HuH-7 (cell line): Measurements from ENCODE around the gene RTN4RL1.
A peak's percentile ranks its signal among the peaks of the same experiment; 100 is the strongest.
"Not testable (repeated sequence)": the region's sequence is repeated elsewhere in the genome, so short reads cannot be mapped to it uniquely, and the experiment has no call there.

Experiments used
- DNase-seq: peaks from one replicate; pipeline ENCODE4 v3.0.0; 2011; ENCODE audit warnings: low spot score

RTN4RL1 gene

GRCh38 chr17:2003525-2003924 is 21.6 kb downstream of the RTN4RL1 start:
- no peak for DNase-seq

GRCh38 chr17:2002767-2003329 is 22.3 kb downstream of the RTN4RL1 start:
- no peak for DNase-seq

- peak; percentile 48 for DNase-seq
Observed at GRCh38 chr17:1999557-2000251, 25.4 kb downstream of the RTN4RL1 start.

- peak; percentile 90 for DNase-seq
Observed at GRCh38 chr17:1997927-1998742, 27.0 kb downstream of the RTN4RL1 start.

- peak; percentile 50 for DNase-seq
Observed at GRCh38 chr17:1997289-1997926, 27.7 kb downstream of the RTN4RL1 start.

GRCh38 chr17:1996800-1997288 is 28.3 kb downstream of the RTN4RL1 start:
- DNase-seq: no peak

- no peak for DNase-seq
Observed at GRCh38 chr17:1995907-1996799, 29.0 kb downstream of the RTN4RL1 start.

GRCh38 chr17:1995321-1995892 is 29.7 kb downstream of the RTN4RL1 start:
- peak; percentile 73 for DNase-seq

- no peak for DNase-seq
Observed at GRCh38 chr17:1994707-1995106, 30.4 kb downstream of the RTN4RL1 start.

GRCh38 chr17:1992541-1992940 is 32.6 kb downstream of the RTN4RL1 start:
- no peak for DNase-seq

- no peak for DNase-seq
Observed at GRCh38 chr17:1989135-1989534, 36.0 kb downstream of the RTN4RL1 start.

GRCh38 chr17:1986783-1987451 is 38.2 kb downstream of the RTN4RL1 start:
- no peak for DNase-seq

- no peak for DNase-seq
Observed at GRCh38 chr17:1985686-1986085, 39.4 kb downstream of the RTN4RL1 start.

GRCh38 chr17:1985093-1985492 is 40.0 kb downstream of the RTN4RL1 start:
- DNase-seq: no peak

- DNase-seq: not testable (repeated sequence)
Observed at GRCh38 chr17:1982793-1983366, 42.3 kb downstream of the RTN4RL1 start.

GRCh38 chr17:1980665-1981250 is 44.4 kb downstream of the RTN4RL1 start:
- no peak for DNase-seq

- DNase-seq: no peak
Observed at GRCh38 chr17:1979182-1979985, 45.8 kb downstream of the RTN4RL1 start.

- DNase-seq: no peak
Observed at GRCh38 chr17:1978396-1978949, 46.7 kb downstream of the RTN4RL1 start.
